Measurements from ENCODE around the gene CDC27.
A peak's percentile ranks its signal among the peaks of the same experiment; 100 is the strongest.
"Not testable (repeated sequence)": the region's sequence is repeated elsewhere in the genome, so short reads cannot be mapped to it uniquely, and the experiment has no call there.

The CDC27 gene

DNA sequence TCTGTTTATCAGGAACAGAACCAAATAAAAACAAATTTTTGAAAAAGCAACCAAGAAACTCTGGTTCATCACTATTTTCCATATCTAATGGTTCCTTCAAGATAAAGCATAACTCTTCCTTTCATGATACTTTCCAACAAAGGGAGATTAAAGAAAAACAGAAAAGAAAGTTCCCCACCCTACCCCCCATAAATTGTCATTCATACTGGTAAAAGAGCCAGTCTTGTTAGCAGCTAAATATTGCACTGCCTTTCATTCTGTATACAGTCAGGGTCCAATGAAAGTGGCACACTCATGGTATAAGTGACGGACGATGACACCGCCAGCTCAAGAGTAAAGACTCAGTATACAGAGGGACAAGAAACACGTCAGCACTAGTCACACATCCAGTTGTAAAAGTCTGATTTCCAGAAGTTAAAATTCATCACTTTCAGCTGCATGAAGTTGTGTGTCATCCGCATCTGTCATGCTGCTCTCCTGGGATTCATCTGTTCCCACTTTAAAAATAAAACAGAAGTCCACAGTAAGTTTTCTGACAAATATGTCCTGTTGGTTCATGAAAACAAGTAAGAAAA is 68.5 kb downstream of the CDC27 start:
- DNase-seq: no peak

DNA sequence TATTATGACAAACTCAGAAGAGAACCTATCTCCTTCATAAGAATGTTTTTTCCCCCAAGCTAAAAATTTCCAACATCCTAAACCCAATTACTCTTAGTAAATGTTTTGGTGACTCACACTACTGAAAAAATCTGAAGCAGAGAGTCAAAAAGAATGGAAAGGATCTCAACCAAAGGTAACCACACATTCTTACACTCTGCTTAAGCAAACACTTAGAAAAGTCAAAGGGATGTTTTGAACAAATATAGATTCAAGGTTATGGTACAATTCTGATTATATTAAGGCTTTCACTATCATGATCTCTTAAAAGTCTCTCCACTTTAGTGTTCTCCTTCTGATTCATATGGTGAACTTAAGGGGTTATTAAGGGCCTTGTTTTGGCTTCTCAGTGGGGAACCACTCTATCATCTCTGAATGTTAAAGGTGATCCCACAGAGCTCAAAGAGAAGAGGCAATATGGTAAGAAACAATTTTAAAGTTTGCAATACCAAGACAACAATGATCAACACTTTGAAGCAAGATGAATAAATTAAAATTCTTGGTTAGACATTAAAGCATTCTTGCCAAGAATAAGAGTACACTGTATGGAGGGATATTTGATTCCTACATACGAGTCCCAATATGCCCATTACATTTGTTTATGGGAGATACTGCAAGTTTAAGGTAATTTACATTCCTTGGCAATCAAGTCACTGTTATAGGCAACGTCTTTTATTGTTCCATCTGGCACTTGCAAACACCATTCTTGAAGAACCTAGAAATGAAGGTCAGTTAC is 69.2 kb downstream of the CDC27 start:
- DNase-seq: no peak

GRCh38 chr17:47117386-47117785 is 71.7 kb downstream of the CDC27 start:
- DNase-seq: no peak

- DNase-seq: no peak
Observed at GRCh38 chr17:47106130-47106529, 83.0 kb downstream of the CDC27 start.

- DNase-seq: not testable (repeated sequence)
Observed at GRCh38 chr17:47105246-47105645, 83.8 kb downstream of the CDC27 start.

DNA sequence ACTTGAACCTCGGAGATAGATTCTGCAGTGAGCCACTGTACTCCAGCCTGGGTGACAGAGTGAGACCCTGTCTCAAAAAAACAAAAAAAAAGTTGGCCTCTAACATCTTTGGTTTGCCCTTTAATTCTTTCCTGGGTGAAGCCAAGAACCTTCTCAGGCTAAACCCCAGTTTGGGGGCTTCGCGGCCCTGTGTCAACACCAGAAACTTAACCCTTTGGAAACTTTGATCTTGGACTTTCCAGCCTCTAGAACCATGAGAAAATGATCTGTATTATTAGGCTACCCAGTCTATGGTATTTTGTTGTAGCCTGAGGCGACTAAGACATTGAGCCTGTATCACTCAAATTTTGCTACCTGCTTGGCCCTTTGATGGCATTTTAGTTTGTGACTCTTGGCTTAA is 86.2 kb downstream of the CDC27 start:
- DNase-seq: no peak

- DNase-seq: peak; percentile 93
Observed at GRCh38 chr17:47099987-47100711, 88.9 kb downstream of the CDC27 start.

DNA sequence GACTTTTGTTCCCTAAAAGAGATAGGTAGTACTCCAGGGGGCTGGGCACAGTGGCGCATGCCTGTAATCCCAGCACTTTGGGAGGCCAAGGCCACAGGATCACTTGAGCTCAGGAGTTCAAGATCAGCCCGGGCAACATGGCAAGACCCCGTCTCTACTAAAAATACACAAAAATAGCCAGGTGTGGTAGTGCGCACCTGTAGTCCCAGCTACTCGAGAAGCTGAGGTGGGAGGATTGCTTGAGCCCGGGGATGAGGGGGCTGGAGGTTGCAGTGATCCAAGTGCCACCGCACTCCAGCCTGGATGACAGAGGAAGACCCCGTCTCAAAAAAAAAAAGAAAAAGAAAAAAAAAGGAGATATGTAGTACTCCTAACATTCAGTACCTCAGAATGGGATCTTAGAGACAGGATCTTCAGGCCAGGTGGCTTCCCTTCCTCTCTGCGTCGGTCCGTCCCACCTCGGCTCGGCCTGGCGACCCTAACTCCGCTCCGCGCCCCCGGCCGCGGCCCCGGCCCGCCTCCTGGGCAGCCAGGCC is 89.6 kb downstream of the CDC27 start:
- DNase-seq: no peak

GRCh38 chr17:47096343-47096742 is 92.8 kb downstream of the CDC27 start:
- no peak for DNase-seq

DNA sequence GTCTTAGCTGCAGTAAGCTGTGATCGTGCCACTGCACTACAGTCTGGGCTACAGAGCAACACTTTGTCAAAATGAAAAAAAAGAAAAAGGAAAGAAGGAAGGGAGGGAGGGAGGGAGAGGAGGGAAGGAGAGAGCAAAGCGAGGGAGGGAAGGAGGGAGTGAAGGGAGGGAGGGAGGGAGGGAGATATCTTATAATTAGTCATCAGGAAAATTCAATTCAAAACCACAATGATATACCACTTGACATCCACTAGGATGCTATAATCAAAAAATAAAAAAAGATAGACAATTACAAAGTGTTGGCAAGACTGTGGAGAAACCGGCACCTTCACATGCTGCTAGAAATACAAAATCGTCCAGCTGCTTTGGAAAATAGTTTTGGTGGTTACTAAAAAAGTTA is 93.8 kb downstream of the CDC27 start:
- DNase-seq: no peak

DNA sequence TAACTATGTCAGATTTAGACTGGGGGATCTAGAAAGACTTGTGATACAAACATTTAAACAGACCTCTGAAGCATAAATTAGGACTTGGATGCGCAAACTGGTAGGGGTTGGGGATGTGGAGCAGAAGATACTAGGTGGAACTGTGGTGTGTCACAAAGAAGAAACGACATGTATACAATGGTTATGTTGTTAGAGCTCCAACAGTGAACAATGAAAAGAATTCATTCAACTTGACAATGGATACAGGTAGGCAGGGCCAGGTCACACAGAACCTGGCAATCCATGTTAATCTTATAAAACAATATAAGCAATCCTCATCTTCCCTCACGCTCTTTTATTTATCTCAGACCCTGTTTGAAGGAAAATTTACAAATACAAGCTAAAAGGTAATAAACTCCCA is 102.0 kb downstream of the CDC27 start:
- DNase-seq: no peak

GRCh38 chr17:47085736-47086135 is 103.4 kb downstream of the CDC27 start:
- no peak for DNase-seq

GRCh38 chr17:47078801-47079200 is 110.3 kb downstream of the CDC27 start:
- no peak for DNase-seq

- DNase-seq: no peak
Observed at GRCh38 chr17:47077576-47077975, 111.5 kb downstream of the CDC27 start.

GRCh38 chr17:47076171-47076570 is 112.9 kb downstream of the CDC27 start:
- no peak for DNase-seq

DNA sequence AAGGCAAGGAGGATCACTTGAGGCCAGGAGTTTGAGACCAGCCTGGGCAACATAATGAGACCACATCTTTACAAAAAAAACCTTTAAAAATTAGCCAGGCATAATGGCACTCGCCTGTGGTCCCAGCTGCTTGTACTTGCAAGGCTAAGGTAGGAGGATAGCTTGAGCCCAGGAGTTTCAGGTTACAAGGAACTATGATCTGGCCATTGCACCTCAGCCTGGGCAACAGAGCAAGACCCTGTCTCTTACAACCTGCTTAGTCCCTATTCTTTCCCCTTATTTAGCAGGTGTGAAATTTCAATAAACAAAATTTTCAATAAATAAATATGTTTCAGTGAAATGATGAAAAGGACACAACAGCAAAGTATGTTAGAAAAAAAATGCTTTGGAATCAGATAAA is 114.7 kb downstream of the CDC27 start:
- not testable (repeated sequence) for DNase-seq

- not testable (repeated sequence) for DNase-seq
Observed at GRCh38 chr17:47073629-47074028, 115.5 kb downstream of the CDC27 start.

DNA sequence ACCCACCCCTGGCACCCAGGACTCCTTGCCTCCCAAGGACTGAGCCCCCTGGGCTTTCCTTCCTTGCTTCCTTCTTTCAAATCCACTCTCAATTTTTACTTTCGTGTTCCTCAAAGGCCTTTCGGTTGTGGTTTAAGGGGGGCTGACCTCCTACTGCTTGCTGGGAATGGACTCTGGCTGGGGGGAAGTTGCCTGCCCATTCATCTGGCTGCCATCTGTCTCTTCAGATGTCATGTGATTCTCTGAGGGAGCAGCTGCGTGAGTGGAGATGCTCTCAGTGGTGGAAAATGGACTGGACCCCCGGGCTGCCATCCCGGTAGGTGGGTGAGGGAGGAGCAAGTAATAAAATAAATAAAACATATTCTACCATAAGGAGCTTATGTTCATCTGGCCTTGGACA is 116.2 kb downstream of the CDC27 start:
- DNase-seq: peak; percentile 54

DNA sequence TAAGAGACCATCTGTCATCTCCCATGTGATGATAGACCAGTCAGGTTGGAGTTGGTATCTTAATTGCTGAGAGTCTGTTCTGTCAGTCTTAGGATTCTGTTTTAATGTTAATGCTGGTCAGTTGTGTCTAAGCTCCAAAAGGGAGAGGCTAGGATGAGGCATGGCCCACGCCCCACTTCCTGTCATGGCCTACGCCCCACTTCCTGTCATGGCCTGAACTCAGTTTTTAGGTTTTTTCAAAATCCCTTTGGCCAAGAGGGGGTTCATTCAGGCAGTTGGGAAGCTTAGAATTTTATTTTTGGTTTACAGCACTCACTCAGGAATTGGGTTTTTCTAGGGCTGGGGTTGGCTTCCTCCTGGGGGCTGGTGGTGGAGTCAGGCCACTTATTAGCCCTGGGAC is 117.9 kb downstream of the CDC27 start:
- not testable (repeated sequence) for DNase-seq

GRCh38 chr17:47070266-47070665 is 118.8 kb downstream of the CDC27 start:
- not testable (repeated sequence) for DNase-seq

Data from NCI-H146 (cell line).